HL-60 (cell line): Measurements from ENCODE around the gene OCEL1.

ENCODE experiments used
- GABPA ChIP-seq: IDR thresholded peaks from 2 replicates; pipeline ENCODE4 v1.6.1; 2012; ENCODE audit warnings: low read depth
- POLR2AphosphoS5 ChIP-seq: IDR thresholded peaks from 2 replicates; pipeline ENCODE4 v1.6.1; 2012; ENCODE audit warnings: low read depth
- REST ChIP-seq: IDR thresholded peaks from 2 replicates; pipeline ENCODE4 v1.6.1; 2012; ENCODE audit warnings: low read depth; ENCODE audit not compliant: insufficient replicate concordance
- TF ChIP-seq, protein P1 (sequence below): IDR thresholded peaks from one replicate; pipeline ENCODE4 v1.5.1; 2011; ENCODE audit warnings: low read length, control low read depth, inconsistent platforms; ENCODE audit not compliant: insufficient read depth

DNA sequence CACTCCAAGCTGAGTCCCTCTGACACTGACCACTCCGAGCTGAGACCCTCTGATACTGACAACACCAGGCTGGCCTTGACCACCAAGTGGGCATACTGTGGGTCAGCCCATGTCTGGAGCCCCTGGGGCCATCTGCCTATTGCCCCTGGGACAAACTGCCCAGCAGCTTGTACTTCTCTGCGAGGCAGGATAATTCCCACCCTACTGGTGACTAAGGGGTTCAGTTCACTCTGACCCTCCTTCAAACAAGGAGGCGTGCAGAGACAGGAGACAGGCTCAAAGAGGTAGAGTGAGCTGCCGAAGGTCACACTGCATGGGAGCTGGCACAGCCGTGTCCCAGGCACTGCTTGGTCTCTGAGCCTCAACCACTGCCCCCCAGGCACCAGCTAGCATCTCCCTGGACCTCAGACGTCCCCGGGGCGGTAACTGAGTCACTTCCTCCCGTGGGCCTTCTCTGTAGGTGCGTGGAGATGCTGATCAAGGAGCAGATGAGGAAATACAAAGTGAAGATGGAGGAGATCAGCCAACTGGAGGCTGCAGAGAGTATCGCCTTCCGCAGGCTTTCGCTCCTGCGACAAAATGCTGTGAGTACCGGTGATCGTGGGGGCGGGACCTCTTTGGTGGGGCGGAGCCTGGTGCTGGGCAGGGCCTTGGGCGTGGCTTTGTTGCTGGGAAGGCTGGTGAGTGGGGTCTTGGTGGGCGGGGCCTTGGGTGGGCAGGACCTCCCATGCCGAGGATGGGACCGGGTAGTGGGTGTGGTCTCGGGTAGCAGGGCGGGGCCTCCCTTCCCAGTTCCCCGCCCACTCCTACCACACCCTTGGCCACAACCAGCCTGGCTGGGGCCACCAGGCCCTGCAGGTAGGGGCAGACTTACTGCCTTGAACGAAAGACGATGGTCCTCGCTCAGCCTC, 16.6 kb upstream of the OCEL1 start:
- TF ChIP-seq, protein P1, sequence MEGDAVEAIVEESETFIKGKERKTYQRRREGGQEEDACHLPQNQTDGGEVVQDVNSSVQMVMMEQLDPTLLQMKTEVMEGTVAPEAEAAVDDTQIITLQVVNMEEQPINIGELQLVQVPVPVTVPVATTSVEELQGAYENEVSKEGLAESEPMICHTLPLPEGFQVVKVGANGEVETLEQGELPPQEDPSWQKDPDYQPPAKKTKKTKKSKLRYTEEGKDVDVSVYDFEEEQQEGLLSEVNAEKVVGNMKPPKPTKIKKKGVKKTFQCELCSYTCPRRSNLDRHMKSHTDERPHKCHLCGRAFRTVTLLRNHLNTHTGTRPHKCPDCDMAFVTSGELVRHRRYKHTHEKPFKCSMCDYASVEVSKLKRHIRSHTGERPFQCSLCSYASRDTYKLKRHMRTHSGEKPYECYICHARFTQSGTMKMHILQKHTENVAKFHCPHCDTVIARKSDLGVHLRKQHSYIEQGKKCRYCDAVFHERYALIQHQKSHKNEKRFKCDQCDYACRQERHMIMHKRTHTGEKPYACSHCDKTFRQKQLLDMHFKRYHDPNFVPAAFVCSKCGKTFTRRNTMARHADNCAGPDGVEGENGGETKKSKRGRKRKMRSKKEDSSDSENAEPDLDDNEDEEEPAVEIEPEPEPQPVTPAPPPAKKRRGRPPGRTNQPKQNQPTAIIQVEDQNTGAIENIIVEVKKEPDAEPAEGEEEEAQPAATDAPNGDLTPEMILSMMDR = no peak
- TF ChIP-seq POLR2AphosphoS5 (no peak), GABPA (no peak), REST (no peak)
